ENCODE data around the gene GSTA2.

DNA sequence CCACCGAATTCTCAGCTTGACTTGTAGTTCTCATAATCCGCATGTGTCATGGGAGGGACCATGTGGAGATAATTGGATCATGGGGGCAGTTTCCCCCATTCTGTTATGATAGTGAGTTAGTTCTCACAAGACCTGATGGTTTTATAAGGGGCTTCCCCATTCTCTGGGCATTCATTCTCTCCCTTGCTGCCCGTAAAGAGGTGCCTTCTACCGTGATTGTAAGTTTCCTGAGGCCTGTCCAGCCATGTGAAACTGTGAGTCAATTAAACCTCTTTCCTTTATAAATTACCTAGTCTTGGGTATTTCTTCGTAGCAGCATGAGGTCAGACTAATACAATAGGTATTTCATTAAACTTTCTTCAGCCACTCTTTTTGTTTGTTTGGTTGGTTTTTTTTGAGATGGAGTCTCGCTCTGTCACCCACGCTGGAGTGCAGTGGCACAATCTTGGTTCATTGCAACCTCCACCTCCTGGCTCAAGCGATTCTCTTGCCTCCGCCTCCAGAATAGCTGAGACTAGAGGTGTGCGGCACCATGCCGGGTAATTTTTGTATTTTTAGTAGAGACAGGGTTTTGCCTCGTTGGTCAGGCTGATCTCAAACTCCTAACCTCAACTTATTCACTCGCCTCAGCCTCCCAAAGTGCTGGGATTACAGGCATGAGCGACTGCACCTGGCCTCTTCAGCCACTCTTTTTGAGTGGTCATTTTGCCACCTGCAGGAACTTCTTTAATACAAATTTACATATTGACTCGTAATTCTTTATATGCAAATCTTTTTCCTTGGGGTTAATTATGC is 36.3 kb downstream of the GSTA2 start:
- TF ChIP-seq, protein P1, sequence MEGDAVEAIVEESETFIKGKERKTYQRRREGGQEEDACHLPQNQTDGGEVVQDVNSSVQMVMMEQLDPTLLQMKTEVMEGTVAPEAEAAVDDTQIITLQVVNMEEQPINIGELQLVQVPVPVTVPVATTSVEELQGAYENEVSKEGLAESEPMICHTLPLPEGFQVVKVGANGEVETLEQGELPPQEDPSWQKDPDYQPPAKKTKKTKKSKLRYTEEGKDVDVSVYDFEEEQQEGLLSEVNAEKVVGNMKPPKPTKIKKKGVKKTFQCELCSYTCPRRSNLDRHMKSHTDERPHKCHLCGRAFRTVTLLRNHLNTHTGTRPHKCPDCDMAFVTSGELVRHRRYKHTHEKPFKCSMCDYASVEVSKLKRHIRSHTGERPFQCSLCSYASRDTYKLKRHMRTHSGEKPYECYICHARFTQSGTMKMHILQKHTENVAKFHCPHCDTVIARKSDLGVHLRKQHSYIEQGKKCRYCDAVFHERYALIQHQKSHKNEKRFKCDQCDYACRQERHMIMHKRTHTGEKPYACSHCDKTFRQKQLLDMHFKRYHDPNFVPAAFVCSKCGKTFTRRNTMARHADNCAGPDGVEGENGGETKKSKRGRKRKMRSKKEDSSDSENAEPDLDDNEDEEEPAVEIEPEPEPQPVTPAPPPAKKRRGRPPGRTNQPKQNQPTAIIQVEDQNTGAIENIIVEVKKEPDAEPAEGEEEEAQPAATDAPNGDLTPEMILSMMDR (IDR thresholded peaks at IDR 0.05; ENCODE audit: insufficient read depth, low read length, poor library complexity, severe bottlenecking) = no peak
- TF ChIP-seq EZH2phosphoT487 (conservative IDR thresholded peaks at IDR 0.05; ENCODE audit: low read length) = no peak
